ENCODE measurements around the gene CEMIP.

Gene CEMIP

GRCh38 chr15:80966431-80967197 is 187.4 kb downstream of the CEMIP start:
- Histone ChIP-seq H3K27ac (ENCODE audit: insufficient read depth, low read length, poor library complexity, severe bottlenecking) (no peak overlapping the region), H3K27me3 (replicated peaks; ENCODE audit: control insufficient read depth, insufficient read depth, low read length, poor library complexity, severe bottlenecking) (no peaks in the 10 kb centered on the region), H3K4me1 (ENCODE audit: control insufficient read depth, insufficient read depth, low read length, poor library complexity, severe bottlenecking) (no peaks in the 10 kb centered on the region), H3K4me3 (ENCODE audit: insufficient read depth, low read depth, low read length, poor library complexity, severe bottlenecking) (no peak overlapping the region), H3K9me3 (ENCODE audit: control insufficient read depth, low read length) (no peaks in the 10 kb centered on the region), H3K36me3 (ENCODE audit: control insufficient read depth, insufficient read depth, low read length) (peaks cover 13% of the 10 kb centered on the region)
- DNase-seq = no peak

DNA sequence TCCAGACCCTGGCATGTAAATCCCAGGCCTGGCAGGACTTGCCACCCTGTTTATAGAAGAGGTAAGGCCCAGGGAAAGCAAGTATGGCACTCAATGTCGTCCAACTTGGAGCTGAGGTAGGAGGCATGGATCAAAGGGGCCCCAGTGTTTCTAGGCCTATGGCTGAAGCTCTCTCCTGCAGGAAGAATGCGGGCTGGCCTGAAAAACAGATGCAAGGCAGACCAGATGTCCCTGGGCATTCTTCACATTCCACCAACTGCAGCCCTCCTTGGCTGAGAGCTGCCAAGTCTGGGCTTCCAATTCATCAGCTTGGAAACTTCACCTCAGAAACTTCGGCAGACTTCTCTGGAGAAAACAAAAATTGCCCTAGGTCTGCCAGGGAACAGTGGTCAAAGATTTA is 188.3 kb downstream of the CEMIP start:
- Histone ChIP-seq H3K4me3 (ENCODE audit: insufficient read depth, low read depth, low read length, poor library complexity, severe bottlenecking) (no peak overlapping the region), H3K4me1 (ENCODE audit: control insufficient read depth, insufficient read depth, low read length, poor library complexity, severe bottlenecking) (no peaks in the 10 kb centered on the region), H3K9me3 (ENCODE audit: control insufficient read depth, low read length) (no peaks in the 10 kb centered on the region), H3K36me3 (ENCODE audit: control insufficient read depth, insufficient read depth, low read length) (peaks cover 13% of the 10 kb centered on the region), H3K27ac (ENCODE audit: insufficient read depth, low read length, poor library complexity, severe bottlenecking) (no peak overlapping the region), H3K27me3 (replicated peaks; ENCODE audit: control insufficient read depth, insufficient read depth, low read length, poor library complexity, severe bottlenecking) (no peaks in the 10 kb centered on the region)
- no peak for DNase-seq

- H3K9me3 ChIP-seq (ENCODE audit: control insufficient read depth, low read length) = no peaks in the 10 kb centered on the region
- H3K4me3 ChIP-seq (ENCODE audit: insufficient read depth, low read depth, low read length, poor library complexity, severe bottlenecking) = no peak overlapping the region
- H3K27me3 ChIP-seq (replicated peaks; ENCODE audit: control insufficient read depth, insufficient read depth, low read length, poor library complexity, severe bottlenecking) = no peaks in the 10 kb centered on the region
- no peaks in the 10 kb centered on the region for H3K4me1 ChIP-seq (ENCODE audit: control insufficient read depth, insufficient read depth, low read length, poor library complexity, severe bottlenecking)
- H3K36me3 ChIP-seq (ENCODE audit: control insufficient read depth, insufficient read depth, low read length) = peaks cover 13% of the 10 kb centered on the region
- DNase-seq = no peak
- H3K27ac ChIP-seq (ENCODE audit: insufficient read depth, low read length, poor library complexity, severe bottlenecking) = no peak overlapping the region
These were observed 188.9 kb downstream of the CEMIP start for GRCh38 chr15:80967991-80968510.

- Histone ChIP-seq H3K4me1 (ENCODE audit: control insufficient read depth, insufficient read depth, low read length, poor library complexity, severe bottlenecking) (no peaks in the 10 kb centered on the region), H3K27ac (ENCODE audit: insufficient read depth, low read length, poor library complexity, severe bottlenecking) (no peak overlapping the region), H3K9me3 (ENCODE audit: control insufficient read depth, low read length) (no peaks in the 10 kb centered on the region), H3K4me3 (ENCODE audit: insufficient read depth, low read depth, low read length, poor library complexity, severe bottlenecking) (no peak overlapping the region), H3K27me3 (replicated peaks; ENCODE audit: control insufficient read depth, insufficient read depth, low read length, poor library complexity, severe bottlenecking) (no peaks in the 10 kb centered on the region), H3K36me3 (ENCODE audit: control insufficient read depth, insufficient read depth, low read length) (peaks cover 13% of the 10 kb centered on the region)
- DNase-seq = no peak
These were observed 190.1 kb downstream of the CEMIP start for GRCh38 chr15:80969316-80969715.

GRCh38 chr15:80970018-80970657 is 191.0 kb downstream of the CEMIP start:
- Histone ChIP-seq H3K4me1 (ENCODE audit: control insufficient read depth, insufficient read depth, low read length, poor library complexity, severe bottlenecking) (no peaks in the 10 kb centered on the region), H3K36me3 (ENCODE audit: control insufficient read depth, insufficient read depth, low read length) (peaks cover 13% of the 10 kb centered on the region), H3K27me3 (replicated peaks; ENCODE audit: control insufficient read depth, insufficient read depth, low read length, poor library complexity, severe bottlenecking) (no peaks in the 10 kb centered on the region), H3K9me3 (ENCODE audit: control insufficient read depth, low read length) (no peaks in the 10 kb centered on the region), H3K4me3 (ENCODE audit: insufficient read depth, low read depth, low read length, poor library complexity, severe bottlenecking) (no peak overlapping the region), H3K27ac (ENCODE audit: insufficient read depth, low read length, poor library complexity, severe bottlenecking) (no peak overlapping the region)
- DNase-seq = peak; percentile 5 to 45 (median 12)

- DNase-seq = no peak
- no peak overlapping the region for H3K27ac ChIP-seq (ENCODE audit: insufficient read depth, low read length, poor library complexity, severe bottlenecking)
- no peaks in the 10 kb centered on the region for H3K27me3 ChIP-seq (replicated peaks; ENCODE audit: control insufficient read depth, insufficient read depth, low read length, poor library complexity, severe bottlenecking)
- peaks cover 13% of the 10 kb centered on the region for H3K36me3 ChIP-seq (ENCODE audit: control insufficient read depth, insufficient read depth, low read length)
- no peaks in the 10 kb centered on the region for H3K4me1 ChIP-seq (ENCODE audit: control insufficient read depth, insufficient read depth, low read length, poor library complexity, severe bottlenecking)
- no peak overlapping the region for H3K4me3 ChIP-seq (ENCODE audit: insufficient read depth, low read depth, low read length, poor library complexity, severe bottlenecking)
- no peaks in the 10 kb centered on the region for H3K9me3 ChIP-seq (ENCODE audit: control insufficient read depth, low read length)
These were observed 191.5 kb downstream of the CEMIP start for GRCh38 chr15:80970658-80971057.

DNA sequence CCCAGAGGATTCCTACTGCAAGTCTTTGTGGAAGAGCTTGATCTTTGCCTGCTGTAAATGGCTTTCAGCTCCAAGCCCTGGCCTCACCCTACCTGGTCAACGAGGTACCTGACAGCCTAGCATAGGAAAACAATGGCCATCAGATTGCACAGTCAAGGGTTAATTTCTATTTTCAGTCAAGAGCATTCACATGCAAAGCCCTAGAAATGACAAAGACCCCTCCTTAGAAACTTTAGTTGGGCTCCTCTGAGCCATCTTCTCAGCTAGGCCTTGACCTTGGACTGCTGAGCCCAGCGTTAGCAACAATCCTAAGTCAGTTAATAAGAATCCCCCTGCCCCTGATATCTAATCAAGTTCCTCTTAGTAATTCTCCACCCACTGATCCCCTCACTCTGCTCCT is 192.0 kb downstream of the CEMIP start:
- Histone ChIP-seq H3K27ac (ENCODE audit: insufficient read depth, low read length, poor library complexity, severe bottlenecking) (no peak overlapping the region), H3K4me1 (ENCODE audit: control insufficient read depth, insufficient read depth, low read length, poor library complexity, severe bottlenecking) (no peaks in the 10 kb centered on the region), H3K4me3 (ENCODE audit: insufficient read depth, low read depth, low read length, poor library complexity, severe bottlenecking) (no peak overlapping the region), H3K9me3 (ENCODE audit: control insufficient read depth, low read length) (no peaks in the 10 kb centered on the region), H3K36me3 (ENCODE audit: control insufficient read depth, insufficient read depth, low read length) (peaks cover 13% of the 10 kb centered on the region), H3K27me3 (replicated peaks; ENCODE audit: control insufficient read depth, insufficient read depth, low read length, poor library complexity, severe bottlenecking) (no peaks in the 10 kb centered on the region)
- no peak for DNase-seq

DNA sequence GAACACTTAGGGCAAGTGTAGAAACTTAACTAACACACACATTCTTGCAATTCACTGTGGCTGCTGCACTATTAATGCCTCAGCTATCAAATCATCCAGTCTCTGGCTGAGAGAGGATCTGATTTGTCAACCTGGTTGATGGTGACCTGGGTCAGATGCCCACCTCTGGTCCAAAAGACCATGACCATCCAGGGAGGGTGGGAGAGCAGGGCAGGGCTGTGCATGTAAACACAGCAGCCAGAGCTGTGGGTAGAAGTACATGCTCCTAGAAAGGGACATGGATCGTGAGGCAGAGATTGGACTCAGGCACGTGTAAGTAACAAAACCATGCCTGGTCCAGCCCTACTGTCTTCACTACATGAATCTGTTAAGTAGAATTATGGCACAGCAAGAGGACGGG is 193.1 kb downstream of the CEMIP start:
- Histone ChIP-seq H3K36me3 (ENCODE audit: control insufficient read depth, insufficient read depth, low read length) (peaks cover 13% of the 10 kb centered on the region), H3K4me3 (ENCODE audit: insufficient read depth, low read depth, low read length, poor library complexity, severe bottlenecking) (no peak overlapping the region), H3K27me3 (replicated peaks; ENCODE audit: control insufficient read depth, insufficient read depth, low read length, poor library complexity, severe bottlenecking) (no peaks in the 10 kb centered on the region), H3K27ac (ENCODE audit: insufficient read depth, low read length, poor library complexity, severe bottlenecking) (no peak overlapping the region), H3K4me1 (ENCODE audit: control insufficient read depth, insufficient read depth, low read length, poor library complexity, severe bottlenecking) (no peaks in the 10 kb centered on the region), H3K9me3 (ENCODE audit: control insufficient read depth, low read length) (no peaks in the 10 kb centered on the region)
- DNase-seq = no peak

DNA sequence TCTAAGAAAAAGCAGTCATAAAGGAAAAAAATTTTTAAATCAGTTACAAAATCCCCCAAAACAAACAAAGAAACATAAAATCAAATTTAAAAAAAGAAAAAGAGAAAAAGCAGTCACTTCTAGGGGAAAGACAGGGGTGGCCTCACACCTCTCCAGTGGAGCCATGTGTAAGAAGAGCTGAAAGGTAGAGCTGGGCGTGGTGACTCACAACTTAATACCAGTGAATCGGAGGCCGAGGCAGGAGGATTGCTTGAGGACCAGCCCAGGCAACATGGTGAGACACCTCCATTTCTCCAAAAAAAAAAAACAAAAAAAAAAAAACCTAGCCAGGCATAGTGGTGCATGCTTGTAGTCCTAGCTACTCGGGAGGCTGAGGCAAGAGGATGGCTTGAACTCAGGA is 195.7 kb downstream of the CEMIP start:
- Histone ChIP-seq H3K4me1 (ENCODE audit: control insufficient read depth, insufficient read depth, low read length, poor library complexity, severe bottlenecking) (no peaks in the 10 kb centered on the region), H3K27me3 (replicated peaks; ENCODE audit: control insufficient read depth, insufficient read depth, low read length, poor library complexity, severe bottlenecking) (no peaks in the 10 kb centered on the region), H3K27ac (ENCODE audit: insufficient read depth, low read length, poor library complexity, severe bottlenecking) (no peak overlapping the region), H3K4me3 (ENCODE audit: insufficient read depth, low read depth, low read length, poor library complexity, severe bottlenecking) (no peak overlapping the region), H3K9me3 (ENCODE audit: control insufficient read depth, low read length) (no peaks in the 10 kb centered on the region), H3K36me3 (ENCODE audit: control insufficient read depth, insufficient read depth, low read length) (peaks cover 16% of the 10 kb centered on the region)
- no peak for DNase-seq

- peaks cover 23% of the 10 kb centered on the region for H3K36me3 ChIP-seq (ENCODE audit: control insufficient read depth, insufficient read depth, low read length)
- no peaks in the 10 kb centered on the region for H3K9me3 ChIP-seq (ENCODE audit: control insufficient read depth, low read length)
- DNase-seq = no peak
These were observed 197.7 kb downstream of the CEMIP start for GRCh38 chr15:80976851-80977250.

More at GRCh38 chr15:80976851-80977250, 197.7 kb downstream of the CEMIP start:
- no peaks in the 10 kb centered on the region for H3K4me1 ChIP-seq (ENCODE audit: control insufficient read depth, insufficient read depth, low read length, poor library complexity, severe bottlenecking)
- peak overlapping the region; percentile 2 for H3K27ac ChIP-seq (ENCODE audit: insufficient read depth, low read length, poor library complexity, severe bottlenecking)
- no peak overlapping the region for H3K4me3 ChIP-seq (ENCODE audit: insufficient read depth, low read depth, low read length, poor library complexity, severe bottlenecking)
- no peaks in the 10 kb centered on the region for H3K27me3 ChIP-seq (replicated peaks; ENCODE audit: control insufficient read depth, insufficient read depth, low read length, poor library complexity, severe bottlenecking)

Data from effector memory CD4-positive, alpha-beta T cell (primary cell).